ENCODE data around the gene NOS2. TPM values are rescaled to one million over a fixed set of nuclear protein-coding genes. Genes with fewer than 3 reads are reported as not detected.

NOS2 gene
- total RNA-seq, 1 donor from 2014 or later = 0.09 TPM

- TF ChIP-seq EZH2 (IDR thresholded peaks at IDR 0.05; ENCODE audit: insufficient read depth, low read length) = no peak
- no peak for TF ChIP-seq CTCF (IDR thresholded peaks at IDR 0.05; ENCODE audit: insufficient read depth, low read depth, low read length)
- Histone ChIP-seq H3K36me3 (ENCODE audit: insufficient read depth, low read length) (no peaks in the 10 kb centered on the region), H3K27me3 (ENCODE audit: insufficient read depth, low read length) (peaks cover 2% of the 10 kb centered on the region), H3K4me1 (ENCODE audit: insufficient read depth, low read length) (peaks cover 7% of the 10 kb centered on the region), H2AFZ (ENCODE audit: low read depth, low read length) (no peak overlapping the region), H3K9ac (ENCODE audit: low read length) (no peak overlapping the region), H3K79me2 (ENCODE audit: insufficient read depth, low read length) (no peaks in the 10 kb centered on the region), H3K27ac (ENCODE audit: low read depth, low read length) (no peak overlapping the region), H3K9me3 (ENCODE audit: insufficient read depth, low read depth, low read length) (no peaks in the 10 kb centered on the region), H3K4me3 (ENCODE audit: insufficient read depth, low read depth, low read length) (no peak overlapping the region), H3K4me2 (ENCODE audit: low read length) (no peak overlapping the region), H4K20me1 (ENCODE audit: insufficient read depth, low read length) (no peaks in the 10 kb centered on the region)
- Mint-ChIP-seq H3K27ac (ENCODE audit: unreplicated experiment) (peak overlapping the region; percentile 47), H3K4me1 (ENCODE audit: low read depth, unreplicated experiment) (peaks cover 18% of the 10 kb centered on the region), H3K4me3 (ENCODE audit: unreplicated experiment) (no peak overlapping the region), H3K9me3 (ENCODE audit: unreplicated experiment) (no peaks in the 10 kb centered on the region), H3K27me3 (ENCODE audit: low read depth, unreplicated experiment) (peaks cover 18% of the 10 kb centered on the region), H3K36me3 (ENCODE audit: low read depth, unreplicated experiment) (no peaks in the 10 kb centered on the region)
- no peak for DNase-seq (ENCODE audit: low read depth)
- FAIRE-seq = no peak
Measured at GRCh38 chr17:27780092-27780827, 20.1 kb downstream of the NOS2 start.

GRCh38 chr17:27778183-27778582 lies 22.1 kb downstream of the NOS2 start:
- no peaks in the 10 kb centered on the region for H4K20me1 ChIP-seq (ENCODE audit: insufficient read depth, low read length)
- H3K4me3 ChIP-seq (ENCODE audit: insufficient read depth, low read depth, low read length) = no peak overlapping the region
- H2AFZ ChIP-seq (ENCODE audit: low read depth, low read length) = no peak overlapping the region
- peak; percentile 89 for DNase-seq (ENCODE audit: low read depth)
- Mint-ChIP-seq H3K4me1 (ENCODE audit: low read depth, unreplicated experiment) (peaks cover 13% of the 10 kb centered on the region), H3K27ac (ENCODE audit: unreplicated experiment) (peak overlapping the region; percentile 35), H3K9me3 (ENCODE audit: unreplicated experiment) (no peaks in the 10 kb centered on the region), H3K27me3 (ENCODE audit: low read depth, unreplicated experiment) (peaks cover 13% of the 10 kb centered on the region), H3K36me3 (ENCODE audit: low read depth, unreplicated experiment) (no peaks in the 10 kb centered on the region), H3K4me3 (ENCODE audit: unreplicated experiment) (no peak overlapping the region)
- no peaks in the 10 kb centered on the region for H3K79me2 ChIP-seq (ENCODE audit: insufficient read depth, low read length)
- H3K27ac ChIP-seq (ENCODE audit: low read depth, low read length) = no peak overlapping the region
- peaks cover 7% of the 10 kb centered on the region for H3K4me1 ChIP-seq (ENCODE audit: insufficient read depth, low read length)
- peaks cover 2% of the 10 kb centered on the region for H3K27me3 ChIP-seq (ENCODE audit: insufficient read depth, low read length)
- no peak overlapping the region for H3K9ac ChIP-seq (ENCODE audit: low read length)
- no peaks in the 10 kb centered on the region for H3K36me3 ChIP-seq (ENCODE audit: insufficient read depth, low read length)
- H3K4me2 ChIP-seq (ENCODE audit: low read length) = peak overlapping the region; percentile 19
- TF ChIP-seq EZH2 (IDR thresholded peaks at IDR 0.05; ENCODE audit: insufficient read depth, low read length) (no peak), CTCF (IDR thresholded peaks at IDR 0.05; ENCODE audit: insufficient read depth, low read depth, low read length) (no peak)
- no peaks in the 10 kb centered on the region for H3K9me3 ChIP-seq (ENCODE audit: insufficient read depth, low read depth, low read length)
- no peak for FAIRE-seq
